K562 (cell line): Measurements from ENCODE around the gene EPS8L1. TPM values are rescaled to one million over a fixed set of nuclear protein-coding genes. Genes with fewer than 3 reads are reported as not detected.

Experiments used
- CHD2 ChIP-seq: IDR thresholded peaks from 2 replicates; pipeline ENCODE4 v1.6.1; 2011; ENCODE audit warnings: low read depth, low read length
- DIDO1 ChIP-seq: fragments of 450-650 bp; IDR thresholded peaks from 2 replicates; pipeline ENCODE4 v1.6.1; 2016; ENCODE audit warnings: low read depth, missing biosample characterization, missing genetic modification characterization
- MLLT1 ChIP-seq, 2 experiments: fragments of 450-650 bp; IDR thresholded peaks; 2 replicates each; pipeline ENCODE4 v1.6.1; 2016
- RHOXF2B ChIP-seq: fragments of 250-450 bp; sonication (Bioruptor Pico); conservative IDR thresholded peaks from 2 replicates; pipeline ENCODE4 v1.5.1; 2021
- polyA plus RNA-seq, 8 experiments: library from polyadenylated mRNA; depleted of rRNA in 4 of 8; stranded (reverse) in 5 of 8; unstranded in 3 of 8; fragments of >200 nt; fragmentation: Nextera tagmentation in 2 of 8; fragmentation: Illumina TruSeq in 1 of 8; extraction: Ambion mirVana in 2 of 8; extraction: Trizol in 1 of 8; gene quantifications; 2 replicates each; pipeline versions ENCODE4 v1.2.1 to v1.2.3, GENCODE V29; 2011 to 2014; ENCODE audit warnings: inconsistent platforms in 1 of 8, missing spikeins in 1 of 8
- total RNA-seq, 7 experiments: library from RNA; depleted of rRNA in 6 of 7; stranded (reverse); fragments of >200 nt in 6 of 7; fragmentation: Illumina TruSeq in 2 of 7; extraction: Trizol in 2 of 7; gene quantifications; 2 replicates each; pipeline versions ENCODE4 v1.2.1 to v1.2.3, GENCODE V29; 2011 to 2021; ENCODE audit warnings: low replicate concordance in 1 of 7
- TF ChIP-seq, protein P1 (sequence below): fragments of 450-650 bp; IDR thresholded peaks from 2 replicates; pipeline ENCODE4 v1.6.1; 2016; ENCODE audit warnings: mild to moderate bottlenecking, moderate library complexity
- TF ChIP-seq, protein P2 (sequence below), 3 experiments: IDR thresholded peaks in 2 of 3; conservative IDR thresholded peaks in 1 of 3; 2 replicates each; pipeline ENCODE4 v1.5.1; 2011 to 2012; ENCODE audit warnings: low read length in 3 of 3, mild to moderate bottlenecking in 3 of 3, control low read depth in 2 of 3, improper control_type of control experiment in 1 of 3, inconsistent platforms in 1 of 3, low read depth in 1 of 3, mixed read lengths in 1 of 3, moderate library complexity in 1 of 3; ENCODE audit not compliant: insufficient read depth in 2 of 3
- TF ChIP-seq, protein P3 (sequence below): sonication (generic); formaldehyde crosslinking; IDR thresholded peaks from 2 replicates; pipeline ENCODE4 v1.8.0; 2022; ENCODE audit warnings: missing genetic modification reagents, mild to moderate bottlenecking, moderate library complexity, borderline replicate concordance
- TF ChIP-seq, protein P4 (sequence below): sonication (generic); formaldehyde crosslinking; IDR thresholded peaks from 2 replicates; pipeline ENCODE4 v1.9.0; 2022; ENCODE audit warnings: mild to moderate bottlenecking, missing genetic modification reagents

The EPS8L1 gene
- total and polyA plus RNA-seq, 9 of the 15 experiments (the other 6 are each of a cell fraction or from before 2014, with no cell fraction given): 0.35 to 22.1 (median 11.9) TPM

DNA sequence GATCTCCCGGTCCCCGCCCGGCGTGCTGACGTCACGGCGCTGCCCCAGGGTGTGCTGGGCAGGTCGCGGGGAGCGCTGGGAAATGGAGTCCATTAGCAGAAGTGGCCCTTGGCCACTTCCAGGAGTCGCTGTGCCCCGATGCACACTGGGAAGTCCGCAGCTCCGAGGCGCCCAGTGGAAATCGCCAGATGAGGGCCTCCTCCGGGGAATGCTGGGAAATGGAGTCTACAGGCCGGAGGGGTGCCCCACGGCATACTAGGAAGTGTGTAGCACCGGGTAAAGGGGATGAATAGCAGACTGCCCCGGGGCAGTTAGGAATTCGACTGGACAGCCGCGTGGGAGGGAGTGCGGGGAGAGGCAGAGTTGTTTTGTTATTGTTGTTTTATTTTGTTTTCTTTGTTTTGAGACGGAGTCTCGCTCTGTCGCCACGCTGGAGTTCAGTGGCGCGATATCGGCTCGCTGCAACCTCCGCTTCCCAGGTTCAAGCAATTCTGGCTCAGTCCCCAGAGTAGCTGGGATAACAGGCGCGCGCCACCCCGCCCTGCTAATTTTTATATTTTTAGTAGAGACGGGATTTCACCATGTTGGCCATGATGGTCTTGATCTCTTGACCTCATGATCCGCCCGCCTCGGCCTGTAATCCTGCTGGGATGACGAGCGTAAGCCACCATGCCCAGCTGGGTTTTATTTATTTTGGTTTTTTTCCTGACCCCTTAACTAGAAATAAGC lies 42.2 kb downstream of the EPS8L1 start (continued):
- TF ChIP-seq, protein P1, sequence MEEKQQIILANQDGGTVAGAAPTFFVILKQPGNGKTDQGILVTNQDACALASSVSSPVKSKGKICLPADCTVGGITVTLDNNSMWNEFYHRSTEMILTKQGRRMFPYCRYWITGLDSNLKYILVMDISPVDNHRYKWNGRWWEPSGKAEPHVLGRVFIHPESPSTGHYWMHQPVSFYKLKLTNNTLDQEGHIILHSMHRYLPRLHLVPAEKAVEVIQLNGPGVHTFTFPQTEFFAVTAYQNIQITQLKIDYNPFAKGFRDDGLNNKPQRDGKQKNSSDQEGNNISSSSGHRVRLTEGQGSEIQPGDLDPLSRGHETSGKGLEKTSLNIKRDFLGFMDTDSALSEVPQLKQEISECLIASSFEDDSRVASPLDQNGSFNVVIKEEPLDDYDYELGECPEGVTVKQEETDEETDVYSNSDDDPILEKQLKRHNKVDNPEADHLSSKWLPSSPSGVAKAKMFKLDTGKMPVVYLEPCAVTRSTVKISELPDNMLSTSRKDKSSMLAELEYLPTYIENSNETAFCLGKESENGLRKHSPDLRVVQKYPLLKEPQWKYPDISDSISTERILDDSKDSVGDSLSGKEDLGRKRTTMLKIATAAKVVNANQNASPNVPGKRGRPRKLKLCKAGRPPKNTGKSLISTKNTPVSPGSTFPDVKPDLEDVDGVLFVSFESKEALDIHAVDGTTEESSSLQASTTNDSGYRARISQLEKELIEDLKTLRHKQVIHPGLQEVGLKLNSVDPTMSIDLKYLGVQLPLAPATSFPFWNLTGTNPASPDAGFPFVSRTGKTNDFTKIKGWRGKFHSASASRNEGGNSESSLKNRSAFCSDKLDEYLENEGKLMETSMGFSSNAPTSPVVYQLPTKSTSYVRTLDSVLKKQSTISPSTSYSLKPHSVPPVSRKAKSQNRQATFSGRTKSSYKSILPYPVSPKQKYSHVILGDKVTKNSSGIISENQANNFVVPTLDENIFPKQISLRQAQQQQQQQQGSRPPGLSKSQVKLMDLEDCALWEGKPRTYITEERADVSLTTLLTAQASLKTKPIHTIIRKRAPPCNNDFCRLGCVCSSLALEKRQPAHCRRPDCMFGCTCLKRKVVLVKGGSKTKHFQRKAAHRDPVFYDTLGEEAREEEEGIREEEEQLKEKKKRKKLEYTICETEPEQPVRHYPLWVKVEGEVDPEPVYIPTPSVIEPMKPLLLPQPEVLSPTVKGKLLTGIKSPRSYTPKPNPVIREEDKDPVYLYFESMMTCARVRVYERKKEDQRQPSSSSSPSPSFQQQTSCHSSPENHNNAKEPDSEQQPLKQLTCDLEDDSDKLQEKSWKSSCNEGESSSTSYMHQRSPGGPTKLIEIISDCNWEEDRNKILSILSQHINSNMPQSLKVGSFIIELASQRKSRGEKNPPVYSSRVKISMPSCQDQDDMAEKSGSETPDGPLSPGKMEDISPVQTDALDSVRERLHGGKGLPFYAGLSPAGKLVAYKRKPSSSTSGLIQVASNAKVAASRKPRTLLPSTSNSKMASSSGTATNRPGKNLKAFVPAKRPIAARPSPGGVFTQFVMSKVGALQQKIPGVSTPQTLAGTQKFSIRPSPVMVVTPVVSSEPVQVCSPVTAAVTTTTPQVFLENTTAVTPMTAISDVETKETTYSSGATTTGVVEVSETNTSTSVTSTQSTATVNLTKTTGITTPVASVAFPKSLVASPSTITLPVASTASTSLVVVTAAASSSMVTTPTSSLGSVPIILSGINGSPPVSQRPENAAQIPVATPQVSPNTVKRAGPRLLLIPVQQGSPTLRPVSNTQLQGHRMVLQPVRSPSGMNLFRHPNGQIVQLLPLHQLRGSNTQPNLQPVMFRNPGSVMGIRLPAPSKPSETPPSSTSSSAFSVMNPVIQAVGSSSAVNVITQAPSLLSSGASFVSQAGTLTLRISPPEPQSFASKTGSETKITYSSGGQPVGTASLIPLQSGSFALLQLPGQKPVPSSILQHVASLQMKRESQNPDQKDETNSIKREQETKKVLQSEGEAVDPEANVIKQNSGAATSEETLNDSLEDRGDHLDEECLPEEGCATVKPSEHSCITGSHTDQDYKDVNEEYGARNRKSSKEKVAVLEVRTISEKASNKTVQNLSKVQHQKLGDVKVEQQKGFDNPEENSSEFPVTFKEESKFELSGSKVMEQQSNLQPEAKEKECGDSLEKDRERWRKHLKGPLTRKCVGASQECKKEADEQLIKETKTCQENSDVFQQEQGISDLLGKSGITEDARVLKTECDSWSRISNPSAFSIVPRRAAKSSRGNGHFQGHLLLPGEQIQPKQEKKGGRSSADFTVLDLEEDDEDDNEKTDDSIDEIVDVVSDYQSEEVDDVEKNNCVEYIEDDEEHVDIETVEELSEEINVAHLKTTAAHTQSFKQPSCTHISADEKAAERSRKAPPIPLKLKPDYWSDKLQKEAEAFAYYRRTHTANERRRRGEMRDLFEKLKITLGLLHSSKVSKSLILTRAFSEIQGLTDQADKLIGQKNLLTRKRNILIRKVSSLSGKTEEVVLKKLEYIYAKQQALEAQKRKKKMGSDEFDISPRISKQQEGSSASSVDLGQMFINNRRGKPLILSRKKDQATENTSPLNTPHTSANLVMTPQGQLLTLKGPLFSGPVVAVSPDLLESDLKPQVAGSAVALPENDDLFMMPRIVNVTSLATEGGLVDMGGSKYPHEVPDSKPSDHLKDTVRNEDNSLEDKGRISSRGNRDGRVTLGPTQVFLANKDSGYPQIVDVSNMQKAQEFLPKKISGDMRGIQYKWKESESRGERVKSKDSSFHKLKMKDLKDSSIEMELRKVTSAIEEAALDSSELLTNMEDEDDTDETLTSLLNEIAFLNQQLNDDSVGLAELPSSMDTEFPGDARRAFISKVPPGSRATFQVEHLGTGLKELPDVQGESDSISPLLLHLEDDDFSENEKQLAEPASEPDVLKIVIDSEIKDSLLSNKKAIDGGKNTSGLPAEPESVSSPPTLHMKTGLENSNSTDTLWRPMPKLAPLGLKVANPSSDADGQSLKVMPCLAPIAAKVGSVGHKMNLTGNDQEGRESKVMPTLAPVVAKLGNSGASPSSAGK: no peak
- TF ChIP-seq RHOXF2B (CRISPR knock-in tag) (no peak; the same call in 1 of the 2 replicates), MLLT1 (IDR thresholded peaks at IDR 0.05) (peak; percentile 17 to 54; a peak in 1 of 4 replicates), DIDO1 (peak; percentile 77), CHD2 (peak; percentile 61; the same call in 1 of the 2 replicates)
- TF ChIP-seq, protein P2, sequence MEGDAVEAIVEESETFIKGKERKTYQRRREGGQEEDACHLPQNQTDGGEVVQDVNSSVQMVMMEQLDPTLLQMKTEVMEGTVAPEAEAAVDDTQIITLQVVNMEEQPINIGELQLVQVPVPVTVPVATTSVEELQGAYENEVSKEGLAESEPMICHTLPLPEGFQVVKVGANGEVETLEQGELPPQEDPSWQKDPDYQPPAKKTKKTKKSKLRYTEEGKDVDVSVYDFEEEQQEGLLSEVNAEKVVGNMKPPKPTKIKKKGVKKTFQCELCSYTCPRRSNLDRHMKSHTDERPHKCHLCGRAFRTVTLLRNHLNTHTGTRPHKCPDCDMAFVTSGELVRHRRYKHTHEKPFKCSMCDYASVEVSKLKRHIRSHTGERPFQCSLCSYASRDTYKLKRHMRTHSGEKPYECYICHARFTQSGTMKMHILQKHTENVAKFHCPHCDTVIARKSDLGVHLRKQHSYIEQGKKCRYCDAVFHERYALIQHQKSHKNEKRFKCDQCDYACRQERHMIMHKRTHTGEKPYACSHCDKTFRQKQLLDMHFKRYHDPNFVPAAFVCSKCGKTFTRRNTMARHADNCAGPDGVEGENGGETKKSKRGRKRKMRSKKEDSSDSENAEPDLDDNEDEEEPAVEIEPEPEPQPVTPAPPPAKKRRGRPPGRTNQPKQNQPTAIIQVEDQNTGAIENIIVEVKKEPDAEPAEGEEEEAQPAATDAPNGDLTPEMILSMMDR (IDR thresholded peaks at IDR 0.05 in 2 of 3, conservative IDR thresholded peaks at IDR 0.05 in 1 of 3; ENCODE audit: insufficient read depth in 2 of 3, low read depth in 1 of 3, low read length in 3 of 3): 0 out of 6 replicates have a peak, but pooled peaks of 1 of the 3 experiments have one; percentile 4
- TF ChIP-seq, protein P3, sequence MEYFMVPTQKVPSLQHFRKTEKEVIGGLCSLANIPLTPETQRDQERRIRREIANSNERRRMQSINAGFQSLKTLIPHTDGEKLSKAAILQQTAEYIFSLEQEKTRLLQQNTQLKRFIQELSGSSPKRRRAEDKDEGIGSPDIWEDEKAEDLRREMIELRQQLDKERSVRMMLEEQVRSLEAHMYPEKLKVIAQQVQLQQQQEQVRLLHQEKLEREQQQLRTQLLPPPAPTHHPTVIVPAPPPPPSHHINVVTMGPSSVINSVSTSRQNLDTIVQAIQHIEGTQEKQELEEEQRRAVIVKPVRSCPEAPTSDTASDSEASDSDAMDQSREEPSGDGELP (CRISPR knock-in tag): peak; percentile 87
- TF ChIP-seq, protein P4, sequence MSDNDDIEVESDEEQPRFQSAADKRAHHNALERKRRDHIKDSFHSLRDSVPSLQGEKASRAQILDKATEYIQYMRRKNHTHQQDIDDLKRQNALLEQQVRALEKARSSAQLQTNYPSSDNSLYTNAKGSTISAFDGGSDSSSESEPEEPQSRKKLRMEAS (CRISPR knock-in tag): peak; percentile 21; the same call in 1 of the 2 replicates
